ENCODE measurements around the gene SLC16A11.
"Not testable (repeated sequence)": the region's sequence is repeated elsewhere in the genome, so short reads cannot be mapped to it uniquely, and the experiment has no call there.

SLC16A11 gene

DNA sequence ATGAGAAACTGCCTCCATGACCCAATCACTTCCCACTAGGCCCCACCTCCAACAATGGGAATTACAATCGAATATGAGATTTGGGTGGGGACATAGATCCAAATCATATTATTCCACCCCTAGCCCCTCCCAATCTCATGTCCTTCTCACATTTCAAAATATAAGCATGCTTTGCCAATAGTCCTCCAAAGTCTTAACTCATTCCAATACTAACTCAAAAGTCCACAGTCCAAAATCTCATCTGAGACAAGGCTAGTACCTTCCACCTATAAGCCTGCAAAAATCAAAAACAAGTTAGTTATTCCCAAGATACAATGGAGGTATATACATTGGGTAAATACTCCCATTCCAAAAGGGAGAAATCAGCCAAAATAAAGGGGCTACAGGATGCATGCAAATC is 23.3 kb upstream of the SLC16A11 start:
- TF ChIP-seq, protein P1, sequence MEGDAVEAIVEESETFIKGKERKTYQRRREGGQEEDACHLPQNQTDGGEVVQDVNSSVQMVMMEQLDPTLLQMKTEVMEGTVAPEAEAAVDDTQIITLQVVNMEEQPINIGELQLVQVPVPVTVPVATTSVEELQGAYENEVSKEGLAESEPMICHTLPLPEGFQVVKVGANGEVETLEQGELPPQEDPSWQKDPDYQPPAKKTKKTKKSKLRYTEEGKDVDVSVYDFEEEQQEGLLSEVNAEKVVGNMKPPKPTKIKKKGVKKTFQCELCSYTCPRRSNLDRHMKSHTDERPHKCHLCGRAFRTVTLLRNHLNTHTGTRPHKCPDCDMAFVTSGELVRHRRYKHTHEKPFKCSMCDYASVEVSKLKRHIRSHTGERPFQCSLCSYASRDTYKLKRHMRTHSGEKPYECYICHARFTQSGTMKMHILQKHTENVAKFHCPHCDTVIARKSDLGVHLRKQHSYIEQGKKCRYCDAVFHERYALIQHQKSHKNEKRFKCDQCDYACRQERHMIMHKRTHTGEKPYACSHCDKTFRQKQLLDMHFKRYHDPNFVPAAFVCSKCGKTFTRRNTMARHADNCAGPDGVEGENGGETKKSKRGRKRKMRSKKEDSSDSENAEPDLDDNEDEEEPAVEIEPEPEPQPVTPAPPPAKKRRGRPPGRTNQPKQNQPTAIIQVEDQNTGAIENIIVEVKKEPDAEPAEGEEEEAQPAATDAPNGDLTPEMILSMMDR (conservative IDR thresholded peaks at IDR 0.05): no peak
- no peak overlapping the region for H3K27ac ChIP-seq

DNA sequence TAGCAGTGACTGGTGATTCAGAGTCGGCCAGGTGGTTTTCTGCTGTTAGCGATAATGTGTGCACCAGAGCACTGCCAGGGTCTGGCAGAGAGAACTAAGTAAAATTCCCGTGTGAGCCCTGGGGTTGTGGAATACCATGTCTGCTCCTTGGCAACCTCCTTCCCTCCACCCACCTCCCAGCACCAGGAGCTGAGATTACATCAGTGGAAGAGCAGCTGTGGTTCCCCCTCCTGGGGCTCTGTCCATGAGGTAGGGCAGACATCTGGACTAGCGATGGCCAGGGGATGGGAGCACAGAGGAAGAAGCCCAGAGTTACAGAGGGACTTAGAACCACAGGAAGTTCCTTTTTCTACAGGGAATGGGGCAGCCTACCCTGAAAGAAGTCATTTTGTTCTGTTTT is 20.4 kb upstream of the SLC16A11 start:
- H3K27ac ChIP-seq: no peak overlapping the region
- TF ChIP-seq, protein P1 (conservative IDR thresholded peaks at IDR 0.05): no peak

DNA sequence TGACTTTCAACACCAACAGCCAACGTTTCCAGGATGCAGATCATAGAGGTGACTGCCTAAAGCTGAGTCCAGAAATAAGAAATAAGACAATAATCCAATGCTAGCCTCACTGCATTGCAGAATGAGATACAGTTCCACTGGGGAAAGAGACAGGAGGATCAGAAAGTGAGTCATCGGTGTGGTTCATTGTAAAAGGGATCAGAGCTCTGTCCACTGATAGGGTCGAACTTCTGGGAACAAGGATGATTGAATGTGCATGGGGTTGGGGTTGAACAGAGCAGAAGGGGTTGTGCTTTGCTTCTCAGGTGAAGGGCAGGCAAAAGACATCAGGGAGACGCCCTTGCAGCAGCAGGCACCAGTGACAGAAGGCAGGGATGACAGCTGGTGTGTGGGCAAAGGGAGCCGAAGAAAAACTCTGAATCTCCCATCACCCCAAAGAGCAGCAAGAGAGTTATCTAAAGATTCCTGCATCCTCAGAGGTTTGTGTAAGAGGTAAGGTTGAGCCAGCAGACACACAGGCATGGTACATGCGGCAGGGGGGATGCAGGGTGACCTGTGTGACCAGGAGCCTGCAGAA is 19.7 kb upstream of the SLC16A11 start:
- TF ChIP-seq, protein P1 (conservative IDR thresholded peaks at IDR 0.05): no peak

DNA sequence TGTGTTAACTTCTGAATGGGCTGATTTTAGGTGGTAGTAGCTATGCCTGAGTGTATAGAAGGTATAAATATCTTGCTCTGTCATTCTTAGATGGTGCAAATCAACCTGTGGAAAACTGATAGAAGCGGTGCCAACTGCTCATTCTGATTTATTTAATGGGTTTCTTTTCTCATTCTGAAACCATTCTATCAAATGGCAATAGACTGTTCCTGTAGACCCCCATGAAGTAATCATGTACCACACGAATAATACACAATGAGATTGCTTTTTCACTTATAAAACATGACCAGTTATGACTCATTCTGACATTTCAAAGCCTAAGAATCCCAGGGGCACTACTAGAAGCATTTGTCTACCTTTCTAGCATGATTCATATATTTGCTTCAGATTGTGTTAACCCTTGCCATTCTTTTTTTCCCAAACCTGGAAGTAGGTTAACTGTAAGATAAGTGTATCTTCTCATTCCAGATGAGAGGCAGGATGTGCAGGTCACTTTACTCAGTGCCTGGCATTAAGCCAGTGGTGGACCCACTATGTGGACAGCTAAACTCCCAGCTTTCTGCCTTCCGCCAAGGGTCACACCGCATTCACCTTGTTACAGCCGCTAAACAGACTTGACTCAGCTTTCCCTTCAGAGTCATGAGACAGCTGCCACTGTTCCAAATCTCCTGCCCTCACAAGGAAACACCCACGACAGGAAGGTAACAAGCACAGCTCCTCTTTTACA is 16.4 kb upstream of the SLC16A11 start:
- H3K27ac ChIP-seq: no peak overlapping the region
- TF ChIP-seq, protein P1 (conservative IDR thresholded peaks at IDR 0.05): no peak

More for the DNA sequence above, 19.7 kb upstream of the SLC16A11 start:
- no peak overlapping the region for H3K27ac ChIP-seq

DNA sequence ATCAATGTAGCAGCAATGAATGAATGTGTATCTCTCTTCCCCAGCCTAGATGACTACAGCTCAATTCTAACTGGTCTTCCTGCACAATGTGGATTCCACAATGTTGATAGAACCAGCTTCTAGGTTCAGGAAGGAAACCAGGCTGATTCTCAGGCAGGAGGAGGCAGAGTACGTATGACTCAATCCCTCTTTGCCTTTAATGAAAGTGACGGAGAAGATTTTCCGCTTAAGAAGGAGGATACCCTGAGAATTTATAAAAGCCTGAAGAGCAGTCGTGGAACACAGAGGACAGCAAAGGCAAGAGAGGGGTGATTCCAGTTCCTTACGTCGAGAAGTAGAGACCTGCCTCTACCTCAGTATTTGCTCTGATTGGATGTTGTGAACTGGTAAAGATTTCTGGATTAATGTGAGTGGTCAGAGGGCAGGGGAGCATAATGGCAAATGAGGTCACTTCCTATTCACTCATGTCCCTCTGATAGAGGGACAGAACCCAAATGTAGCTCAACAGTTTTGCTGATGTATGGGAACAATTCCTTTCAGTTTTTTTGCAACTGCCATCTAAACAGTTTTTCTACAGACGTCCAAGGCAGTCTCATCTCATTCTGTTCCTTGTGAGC is 15.0 kb upstream of the SLC16A11 start:
- TF ChIP-seq, protein P1 (conservative IDR thresholded peaks at IDR 0.05): no peak
- H3K27ac ChIP-seq: no peak overlapping the region

DNA sequence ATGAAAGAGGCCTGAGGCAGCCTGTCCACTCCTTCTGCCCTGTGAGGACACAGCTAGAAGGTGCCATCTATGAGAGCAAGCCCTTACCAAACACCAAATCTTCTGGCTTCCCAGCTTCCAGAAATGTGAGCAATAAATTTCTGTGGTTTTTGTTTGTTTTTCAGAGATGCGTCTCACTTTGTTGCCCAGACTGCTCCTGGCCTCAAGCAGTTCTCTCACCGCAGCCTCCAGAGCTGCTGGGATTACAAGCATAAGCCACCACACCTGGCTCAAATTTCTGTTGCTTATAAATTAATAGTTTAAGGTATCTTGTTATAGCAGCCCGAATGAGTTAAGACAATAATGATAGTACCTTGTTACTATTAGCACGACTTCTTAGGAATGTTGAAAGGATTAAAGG is 12.5 kb upstream of the SLC16A11 start:
- no peak overlapping the region for H3K27ac ChIP-seq
- TF ChIP-seq, protein P1 (conservative IDR thresholded peaks at IDR 0.05): no peak

DNA sequence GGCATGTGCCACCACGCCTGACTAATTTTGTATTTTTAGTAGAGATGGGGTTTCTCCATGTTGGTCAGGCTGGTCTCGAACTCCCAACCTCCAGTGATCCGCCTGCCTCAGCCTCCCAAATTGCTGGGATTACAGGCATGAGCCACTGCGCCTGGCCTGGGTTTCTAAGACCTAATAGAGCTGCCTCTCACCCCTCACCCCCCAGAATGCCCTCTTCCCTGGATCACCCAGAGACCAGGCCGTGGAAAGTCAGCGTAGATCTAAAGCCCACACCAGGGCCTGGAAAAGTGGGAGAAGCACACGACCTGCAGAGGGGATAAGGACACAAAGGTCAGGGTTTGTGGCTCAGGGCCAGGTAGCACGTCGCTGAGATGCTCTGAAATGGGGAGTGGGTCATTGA is 6.7 kb upstream of the SLC16A11 start:
- not testable (repeated sequence) for H3K27ac ChIP-seq

DNA sequence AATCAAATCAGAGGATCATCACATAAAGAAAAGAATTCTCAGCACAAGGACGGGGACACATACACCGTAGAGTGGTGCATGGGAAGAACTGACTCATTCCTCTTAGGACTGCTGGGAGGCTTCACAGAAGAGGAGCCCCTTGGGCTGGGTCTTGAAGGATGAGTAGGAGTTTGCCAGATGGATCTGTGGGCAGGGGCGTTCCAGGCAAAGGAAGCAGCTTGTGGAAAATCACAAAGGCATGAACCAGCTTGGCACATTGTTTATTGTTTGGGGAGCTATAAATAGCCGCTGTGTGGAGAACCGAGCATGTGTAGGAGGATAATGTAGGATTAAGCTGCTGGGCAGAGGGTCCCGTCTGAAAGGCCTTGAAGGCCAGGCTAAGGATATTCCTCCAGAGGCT is 5.1 kb upstream of the SLC16A11 start:
- TF ChIP-seq, protein P1 (conservative IDR thresholded peaks at IDR 0.05): no peak
- H3K27ac ChIP-seq: no peak overlapping the region
